GM19452 (cell line): ENCODE data around the gene FBXO10.
"Not testable (repeated sequence)": the region's sequence is repeated elsewhere in the genome, so short reads cannot be mapped to it uniquely, and the experiment has no call there.

Experiments
- ATAC-seq: cut with Tn5 transposase; IDR thresholded peaks from one replicate; pipeline ENCODE4 v1.9.1; 2021; ENCODE audit not compliant: unreplicated experiment

FBXO10 gene

GRCh38 chr9:37514415-37514814, 61.8 kb downstream of the FBXO10 start:
- ATAC-seq: not testable (repeated sequence)

DNA sequence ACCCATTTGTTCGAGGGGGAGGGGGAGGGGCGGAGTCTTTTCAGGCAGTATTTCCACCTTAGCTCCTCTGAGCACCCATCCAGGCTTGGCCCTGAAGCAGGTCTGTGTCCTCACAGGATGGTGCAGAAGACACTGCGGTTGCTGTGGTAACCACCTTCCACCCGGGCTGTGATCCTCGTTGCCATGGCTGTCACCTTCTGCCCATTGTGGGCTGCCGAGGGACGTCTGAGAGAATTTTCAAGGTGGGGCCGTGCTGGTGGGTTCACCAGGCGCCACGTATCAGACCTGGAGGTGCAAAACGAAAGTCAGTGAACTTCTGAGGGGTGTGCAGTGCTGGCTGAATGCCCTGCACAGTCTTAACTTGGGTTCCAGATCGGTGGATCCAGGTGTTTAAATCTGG, 63.7 kb downstream of the FBXO10 start:
- ATAC-seq: no peak

GRCh38 chr9:37511016-37512010, 64.9 kb downstream of the FBXO10 start:
- ATAC-seq: no peak

DNA sequence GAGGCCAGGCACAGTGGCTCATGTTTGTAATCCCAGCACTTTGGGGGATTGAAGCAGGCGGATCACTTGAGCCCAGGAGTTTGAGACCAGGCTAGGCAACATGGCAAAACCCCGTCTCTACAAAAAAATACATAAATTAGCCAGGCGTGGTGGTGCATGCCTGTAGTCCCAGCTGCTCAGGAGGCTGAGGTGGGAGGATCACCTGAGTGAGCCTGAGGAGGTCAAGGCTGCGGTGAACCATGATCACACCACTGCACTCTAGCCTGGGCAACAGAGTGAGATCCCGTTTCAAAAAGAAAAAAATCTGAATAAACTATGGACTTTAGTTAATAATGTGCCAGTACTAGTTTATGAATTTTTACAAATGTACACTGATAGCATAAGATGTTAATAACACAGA, 66.1 kb downstream of the FBXO10 start:
- ATAC-seq: not testable (repeated sequence)

- no peak for ATAC-seq
Observed at GRCh38 chr9:37509536-37509935, 66.6 kb downstream of the FBXO10 start.

GRCh38 chr9:37508834-37509206, 67.4 kb downstream of the FBXO10 start:
- ATAC-seq: no peak

GRCh38 chr9:37508135-37508833, 67.9 kb downstream of the FBXO10 start:
- no peak for ATAC-seq

DNA sequence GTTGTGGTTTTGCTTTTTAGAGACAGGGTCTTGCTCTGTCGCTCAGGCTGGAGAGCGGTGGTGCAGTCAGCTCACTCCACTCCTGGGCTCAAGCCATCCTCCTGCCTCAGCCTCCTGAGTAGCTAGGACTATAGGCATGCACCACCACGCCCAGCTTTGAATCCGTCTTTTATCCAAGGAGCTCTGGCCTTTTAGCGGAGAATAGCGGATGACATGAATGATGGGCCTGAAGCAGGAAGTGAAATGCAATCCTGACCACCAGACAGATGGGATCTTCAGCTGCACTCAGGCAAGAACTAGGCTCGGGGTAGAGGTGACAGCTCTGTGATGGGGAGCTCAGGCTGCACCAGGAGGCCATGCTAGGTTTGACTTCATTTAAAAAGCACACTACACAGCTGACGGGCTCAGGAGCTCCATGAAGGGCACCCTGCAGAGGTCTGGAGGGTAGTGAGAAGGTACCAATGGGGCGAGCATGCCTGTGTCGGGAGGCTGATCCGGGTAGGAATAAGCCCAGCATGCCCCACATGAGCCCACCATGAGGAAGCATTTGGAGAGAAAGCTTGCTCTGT, 68.5 kb downstream of the FBXO10 start:
- no peak for ATAC-seq

DNA sequence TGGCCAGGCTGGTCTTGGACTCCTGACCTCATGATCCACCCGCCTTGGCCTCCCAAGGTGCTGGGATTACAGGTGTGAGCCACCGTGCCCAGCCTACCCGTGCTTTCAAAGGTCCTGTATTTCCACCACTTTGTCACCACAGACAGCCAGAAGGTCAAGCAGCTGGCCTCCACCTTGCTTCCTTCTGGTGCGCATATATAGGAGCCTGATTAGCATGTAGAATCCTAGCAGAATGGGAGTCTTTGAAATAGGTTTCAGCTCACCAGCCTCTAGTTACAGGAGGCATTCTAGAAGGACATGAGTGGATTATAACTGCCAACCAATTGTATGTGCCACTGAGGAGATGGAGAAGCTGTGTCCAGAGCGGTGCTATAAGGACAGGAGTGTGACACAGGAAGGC, 71.6 kb downstream of the FBXO10 start:
- no peak for ATAC-seq

GRCh38 chr9:37503736-37504135, 72.4 kb downstream of the FBXO10 start:
- no peak for ATAC-seq

DNA sequence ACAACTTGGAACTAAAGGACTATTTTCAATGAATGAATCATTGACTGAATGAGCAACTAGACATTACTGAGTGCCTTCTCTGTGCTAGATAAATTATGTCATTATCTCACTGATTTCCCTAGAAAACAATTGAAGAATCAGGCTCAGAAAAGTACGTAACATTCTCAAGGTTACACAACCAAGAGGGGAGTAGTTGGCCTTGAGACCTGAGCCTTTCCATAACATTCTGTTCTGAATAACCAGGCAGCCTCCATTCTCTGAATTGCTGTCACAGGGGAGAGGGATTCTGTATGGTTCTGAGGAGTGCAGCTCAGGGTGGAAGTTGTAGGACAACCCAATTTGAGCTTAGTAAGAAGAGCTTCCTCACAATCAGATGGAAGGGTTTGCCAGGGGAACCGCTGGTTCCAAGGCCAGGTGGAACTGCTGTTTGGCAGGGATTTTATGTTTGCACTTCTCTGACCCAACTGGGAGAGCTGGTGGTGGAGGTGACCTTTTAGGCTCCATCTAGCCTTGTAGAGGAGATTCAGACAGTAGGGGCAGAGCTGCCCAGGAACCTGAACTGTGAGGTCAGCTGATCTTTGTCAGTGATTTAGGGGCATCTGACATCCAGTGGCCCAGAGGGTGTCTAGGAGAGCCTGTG, 74.1 kb downstream of the FBXO10 start:
- no peak for ATAC-seq

GRCh38 chr9:37499297-37499696, 76.9 kb downstream of the FBXO10 start:
- no peak for ATAC-seq

DNA sequence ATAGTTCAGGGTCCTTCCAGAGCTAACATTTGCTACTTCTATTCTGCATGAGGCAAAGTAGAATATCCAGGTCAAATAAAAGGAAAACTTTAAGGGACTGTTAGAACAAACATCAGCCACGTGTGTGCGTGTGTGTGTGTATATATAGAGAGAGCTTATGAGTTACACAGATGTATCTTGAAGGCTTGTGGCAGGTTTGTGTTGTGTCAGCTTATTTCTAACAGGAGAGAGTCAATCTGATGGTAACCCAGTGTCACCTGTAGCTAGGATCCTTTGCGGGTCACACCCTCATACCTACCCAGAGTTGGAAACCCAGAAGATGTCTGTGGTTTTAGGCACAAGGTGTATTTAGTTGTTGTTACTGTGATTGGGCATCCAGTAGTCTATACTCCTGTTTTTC, 77.7 kb downstream of the FBXO10 start:
- no peak for ATAC-seq

GRCh38 chr9:37497320-37497719, 78.9 kb downstream of the FBXO10 start:
- no peak for ATAC-seq

- ATAC-seq: no peak
Observed at GRCh38 chr9:37496020-37496419, 80.2 kb downstream of the FBXO10 start.

GRCh38 chr9:37495571-37495970, 80.6 kb downstream of the FBXO10 start:
- no peak for ATAC-seq

- ATAC-seq: no peak
Observed at GRCh38 chr9:37491939-37492338, 84.2 kb downstream of the FBXO10 start.

GRCh38 chr9:37486616-37487548, 89.3 kb downstream of the FBXO10 start:
- ATAC-seq: no peak

DNA sequence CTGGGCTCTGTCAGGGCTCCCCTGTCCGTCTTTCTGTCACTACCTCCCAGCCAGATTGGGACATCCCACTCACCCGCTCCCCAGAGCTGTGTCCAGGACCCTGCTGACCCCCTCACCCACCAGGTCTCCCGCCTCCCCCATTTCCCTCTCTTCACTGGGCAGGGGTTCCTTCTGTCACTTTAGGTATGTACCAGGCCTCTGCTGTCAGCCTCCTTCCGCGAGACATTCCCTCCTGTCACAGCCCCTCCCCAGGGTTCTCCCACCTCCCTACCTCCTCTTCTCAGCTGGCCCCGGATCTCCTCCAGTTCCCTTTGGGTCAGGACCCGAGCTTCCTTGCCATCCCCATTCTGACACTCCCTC, 89.9 kb downstream of the FBXO10 start:
- ATAC-seq: no peak
